Lower lobe of right lung (tissue), 2 donors: ENCODE results near the gene GATA5. TPM values are rescaled to one million over a fixed set of nuclear protein-coding genes. Genes with fewer than 3 reads are reported as not detected.
"Not testable (repeated sequence)": the region's sequence is repeated elsewhere in the genome, so short reads cannot be mapped to it uniquely, and the experiment has no call there.

Experiments used
- ATAC-seq, 2 donors: fragments of 200-7000 bp; cut with Tn5 transposase; one replicate each; pipeline ENCODE4 v1.9.1; 2020 to 2022; ENCODE audit warnings: mild to moderate bottlenecking in 2 of 2, moderate library complexity in 2 of 2
- DNase-seq: peaks from one replicate; pipeline ENCODE4 v3.0.0-alpha.2; 2020
- H3K27ac ChIP-seq: fragments of 200-600 bp; one replicate; pipeline ENCODE4 v1.8.0; 2022
- H3K27me3 ChIP-seq: fragments of 200-600 bp; one replicate; pipeline ENCODE4 v1.8.0; 2022; ENCODE audit warnings: low read depth
- H3K36me3 ChIP-seq: fragments of 200-600 bp; one replicate; pipeline ENCODE4 v1.8.0; 2022; ENCODE audit warnings: mild to moderate bottlenecking
- H3K4me1 ChIP-seq: fragments of 200-600 bp; one replicate; pipeline ENCODE4 v1.8.0; 2022
- H3K4me3 ChIP-seq: fragments of 200-600 bp; one replicate; pipeline ENCODE4 v1.8.0; 2022; ENCODE audit warnings: mild to moderate bottlenecking
- H3K9me3 ChIP-seq: fragments of 200-600 bp; one replicate; pipeline ENCODE4 v1.8.0; 2022
- CTCF ChIP-seq: fragments of 200-600 bp; IDR thresholded peaks from one replicate; pipeline ENCODE4 v1.8.0; 2022; ENCODE audit warnings: antibody characterized with exemption, mild to moderate bottlenecking
- intact Hi-C: fragments of 100-400 bp; cut with DNase I; formaldehyde crosslinking; loops from one replicate; pipeline ENCODE4 v1.11.0; 2022
- total RNA-seq: library from RNA; stranded (reverse); fragmentation: NEBNext Ultra II Directional; extraction: Animal tissue kit (Norgen Biotek cat#: 25700); gene quantifications from one replicate; pipeline ENCODE4 v1.2.1, GENCODE V29; 2021
- donor health status: DM: no; HTN: yes; CAD: no; lungs with severe emphysema.

GATA5 gene
- total RNA-seq, 1 donor from 2014 or later = 1.8 TPM

DNA sequence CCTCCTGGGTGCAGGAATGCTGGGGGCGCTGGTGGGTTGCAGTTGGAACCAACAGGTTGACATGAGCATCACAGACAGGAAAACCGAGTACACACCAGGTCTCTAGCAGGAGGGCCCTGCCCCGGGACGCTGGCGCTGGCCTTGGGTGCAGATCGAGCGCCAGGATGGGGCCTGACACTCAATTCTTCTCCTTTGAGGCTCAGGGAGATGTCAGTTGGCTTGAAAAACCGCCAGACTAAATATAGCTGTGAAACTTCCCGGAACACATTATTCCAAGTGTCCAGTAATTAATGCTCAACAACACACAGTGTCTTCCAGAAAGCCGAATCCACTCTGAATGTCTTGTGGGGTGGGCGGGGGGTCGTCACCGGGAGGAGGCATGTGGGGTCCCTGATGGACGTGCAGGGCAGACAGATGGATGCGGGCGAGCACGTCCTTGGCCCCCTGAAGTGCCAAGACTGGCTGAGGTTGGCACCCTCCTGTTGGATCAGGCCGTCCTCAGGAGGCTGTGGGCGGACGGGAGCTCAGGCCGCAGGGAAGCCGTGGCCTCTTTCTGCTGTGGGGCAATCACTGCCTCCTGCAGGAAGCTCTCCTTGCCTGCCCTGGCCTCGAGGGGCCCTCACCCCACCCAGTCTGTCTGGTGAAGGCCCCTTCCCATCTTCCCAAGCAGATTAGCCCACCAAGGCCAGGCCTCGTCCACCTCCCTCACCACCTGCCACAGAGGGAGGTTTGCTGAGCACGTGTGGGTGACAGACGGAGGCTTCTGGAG is 19.4 kb upstream of the GATA5 start:
- Histone ChIP-seq H3K4me1 (peaks cover 13% of the 10 kb centered on the region), H3K27me3 (peaks cover 4% of the 10 kb centered on the region), H3K4me3 (no peak overlapping the region), H3K27ac (no peak overlapping the region), H3K9me3 (no peaks in the 10 kb centered on the region), H3K36me3 (no peaks in the 10 kb centered on the region)
- DNase-seq (no peak), ATAC-seq (no peak)
- intact Hi-C loops = no loop called here
- TF ChIP-seq CTCF = no peak

- Histone ChIP-seq H3K9me3 (no peaks in the 10 kb centered on the region), H3K4me1 (peaks cover 13% of the 10 kb centered on the region), H3K27ac (no peak overlapping the region), H3K36me3 (no peaks in the 10 kb centered on the region), H3K4me3 (no peak overlapping the region), H3K27me3 (peaks cover 4% of the 10 kb centered on the region)
- DNase-seq (no peak), ATAC-seq (no peak)
- intact Hi-C loops = no loop called here
- TF ChIP-seq CTCF = no peak
Measured at GRCh38 chr20:62494537-62494936, 18.7 kb upstream of the GATA5 start.

DNA sequence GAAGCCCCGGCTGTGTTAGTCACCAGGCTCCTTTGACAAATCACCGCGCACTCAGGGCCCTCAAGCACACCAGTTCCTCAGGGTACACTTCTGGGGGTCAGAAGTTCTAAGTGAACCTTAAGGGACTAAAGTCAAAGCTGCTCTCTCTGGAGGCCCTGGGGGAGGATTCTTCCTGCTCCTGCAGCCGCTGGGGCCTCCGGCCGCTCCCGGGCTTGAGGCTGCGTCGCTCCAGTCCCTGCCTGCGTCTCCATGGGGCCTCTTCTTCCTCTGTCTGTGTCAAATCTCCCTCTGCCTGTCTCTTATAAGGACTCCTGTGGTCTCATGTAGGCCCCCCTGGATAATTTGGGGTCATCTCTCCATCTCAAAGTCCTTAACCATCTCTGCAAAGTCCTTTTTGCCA is 18.1 kb upstream of the GATA5 start:
- intact Hi-C loops = no loop called here
- no peak for DNase-seq
- Histone ChIP-seq H3K27ac (no peak overlapping the region), H3K9me3 (no peaks in the 10 kb centered on the region), H3K36me3 (no peaks in the 10 kb centered on the region), H3K27me3 (peaks cover 6% of the 10 kb centered on the region), H3K4me3 (no peak overlapping the region), H3K4me1 (peaks cover 13% of the 10 kb centered on the region)
- no peak for TF ChIP-seq CTCF
- ATAC-seq = no peak

DNA sequence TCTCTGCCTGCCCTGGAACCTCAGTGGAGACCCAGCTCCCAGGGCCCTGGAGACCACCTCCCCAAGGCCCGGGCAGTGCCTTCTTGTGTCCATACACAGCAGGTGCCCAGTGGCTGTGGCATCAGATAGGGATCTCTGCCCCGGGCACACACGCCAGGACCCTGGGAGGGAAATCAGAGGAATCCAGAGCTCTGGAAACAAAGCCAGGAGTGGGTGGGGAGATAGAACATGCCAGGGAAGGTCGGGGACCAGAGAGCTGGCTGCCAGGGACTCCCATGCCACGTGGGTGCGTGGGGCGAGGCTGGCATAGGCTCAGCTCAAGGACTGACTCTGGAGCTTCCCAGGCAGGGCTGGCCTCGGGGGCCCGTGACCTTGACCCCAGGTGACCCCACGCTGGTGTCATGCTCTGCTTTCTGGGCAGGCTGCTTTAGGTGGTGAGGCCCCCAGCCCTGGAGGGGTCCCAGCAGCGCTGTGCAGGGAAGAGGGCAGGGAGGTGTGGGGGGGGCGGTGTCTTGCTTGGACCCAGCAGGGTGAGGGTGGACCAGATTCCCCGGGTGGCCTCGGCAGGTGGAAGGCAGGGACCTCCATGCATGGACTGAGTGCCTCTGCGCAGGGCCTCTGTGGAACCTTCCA is 17.6 kb upstream of the GATA5 start:
- ATAC-seq = no peak
- peaks cover 13% of the 10 kb centered on the region for H3K4me1 ChIP-seq
- no peaks in the 10 kb centered on the region for H3K36me3 ChIP-seq
- H3K27me3 ChIP-seq = peaks cover 9% of the 10 kb centered on the region
- no peak overlapping the region for H3K4me3 ChIP-seq
- H3K9me3 ChIP-seq = no peaks in the 10 kb centered on the region
- intact Hi-C loops = no loop called here
- no peak overlapping the region for H3K27ac ChIP-seq
- DNase-seq = no peak
- no peak for TF ChIP-seq CTCF

DNA sequence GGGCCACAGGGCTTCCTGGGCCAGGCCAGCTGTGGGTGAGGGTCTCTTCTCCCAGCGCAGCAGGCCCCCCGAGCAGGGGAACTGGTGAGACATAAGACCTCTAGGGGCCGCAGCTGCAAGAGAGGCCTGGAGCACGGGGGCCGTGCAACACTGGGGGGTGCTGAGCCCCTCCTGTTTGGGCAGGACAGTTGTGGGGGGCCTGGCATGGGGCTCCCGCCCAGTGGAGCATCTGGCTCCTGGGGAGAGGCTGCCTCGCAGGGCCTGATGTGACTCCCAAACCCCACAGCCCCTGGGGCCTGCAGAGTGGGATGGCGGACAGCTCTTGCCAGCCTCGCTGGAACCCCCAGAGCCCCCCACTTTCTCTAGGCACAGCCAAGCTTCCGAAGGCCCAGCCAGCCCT is 16.9 kb upstream of the GATA5 start:
- DNase-seq (no peak), ATAC-seq (no peak)
- Histone ChIP-seq H3K36me3 (no peaks in the 10 kb centered on the region), H3K4me1 (peaks cover 13% of the 10 kb centered on the region), H3K27me3 (peaks cover 15% of the 10 kb centered on the region), H3K4me3 (no peak overlapping the region), H3K27ac (no peak overlapping the region), H3K9me3 (no peaks in the 10 kb centered on the region)
- intact Hi-C loops = no loop called here
- no peak for TF ChIP-seq CTCF

GRCh38 chr20:62490783-62491182 is 15.0 kb upstream of the GATA5 start:
- H3K36me3 ChIP-seq, intact Hi-C loops, H3K27ac ChIP-seq, DNase-seq, ATAC-seq, H3K4me3 ChIP-seq, H3K9me3 ChIP-seq, H3K4me1 ChIP-seq: not testable (repeated sequence)
- H3K27me3 ChIP-seq = peaks cover 28% of the 10 kb centered on the region
